ENCODE results near the gene ALLC.
"Not testable (repeated sequence)": the region's sequence is repeated elsewhere in the genome, so short reads cannot be mapped to it uniquely, and the experiment has no call there.

Gene ALLC

DNA sequence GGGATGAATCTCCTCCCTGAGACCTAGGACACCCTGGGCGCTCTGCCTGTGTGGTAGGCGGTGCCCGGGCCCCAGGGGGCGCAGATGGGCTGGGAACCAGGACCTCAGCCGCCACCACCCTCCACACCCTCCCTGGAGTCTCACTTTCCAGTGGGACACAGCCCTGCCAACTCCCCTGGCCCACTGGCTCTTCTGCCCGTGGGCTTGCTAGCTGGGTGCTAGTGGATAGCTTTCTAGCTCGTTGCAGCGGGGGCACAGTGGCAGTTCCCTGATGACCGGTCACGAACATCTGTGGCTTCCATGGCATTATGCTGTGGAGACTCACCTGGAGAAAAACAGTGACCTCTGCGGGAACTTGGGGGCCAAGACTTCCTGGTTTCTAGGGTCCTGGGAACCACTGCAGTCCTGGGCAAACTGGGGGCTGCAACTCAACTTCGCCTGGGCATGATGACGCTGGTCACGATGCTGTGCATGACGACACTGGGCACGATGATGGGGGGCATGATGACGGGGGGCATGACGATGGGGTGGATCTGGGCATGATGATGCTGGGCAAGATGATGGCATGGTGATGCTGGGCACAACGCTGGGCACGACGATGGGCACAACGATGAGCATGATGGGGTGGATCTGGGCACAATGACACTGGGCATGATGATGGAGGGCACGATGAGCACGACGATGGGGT, 31.0 kb upstream of the ALLC start:
- no peak for DNase-seq

DNA sequence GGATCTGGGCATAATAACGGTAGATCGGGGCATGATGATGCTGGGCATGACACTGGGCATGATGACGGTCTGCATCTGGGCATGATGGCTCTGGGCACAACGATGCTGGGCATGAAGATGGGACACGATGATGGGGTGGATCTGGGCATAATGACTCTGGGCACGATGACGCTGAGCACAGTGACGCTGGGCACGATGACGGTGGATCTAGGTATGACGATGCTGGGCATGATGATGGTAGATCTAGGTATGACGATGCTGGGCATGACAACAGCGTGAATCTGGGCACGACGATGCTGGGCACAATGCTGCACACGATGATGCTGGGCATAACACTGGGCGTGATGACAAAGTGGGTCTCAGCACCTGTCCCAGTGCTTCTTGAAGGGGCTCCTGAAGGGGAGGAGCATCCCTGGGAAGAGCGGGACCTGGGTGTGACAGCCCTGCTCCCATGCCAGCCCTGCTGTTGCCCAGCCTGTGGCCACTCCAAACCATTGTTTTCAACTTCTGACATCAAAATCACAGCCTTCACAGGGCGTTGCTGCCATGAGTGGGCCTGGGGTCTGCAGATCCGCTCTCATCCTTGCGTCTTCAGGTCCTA, 30.4 kb upstream of the ALLC start:
- DNase-seq: no peak

GRCh38 chr2:3628241-3628679, 29.7 kb upstream of the ALLC start:
- DNase-seq: no peak

GRCh38 chr2:3628800-3629199, 29.2 kb upstream of the ALLC start:
- no peak for DNase-seq

DNA sequence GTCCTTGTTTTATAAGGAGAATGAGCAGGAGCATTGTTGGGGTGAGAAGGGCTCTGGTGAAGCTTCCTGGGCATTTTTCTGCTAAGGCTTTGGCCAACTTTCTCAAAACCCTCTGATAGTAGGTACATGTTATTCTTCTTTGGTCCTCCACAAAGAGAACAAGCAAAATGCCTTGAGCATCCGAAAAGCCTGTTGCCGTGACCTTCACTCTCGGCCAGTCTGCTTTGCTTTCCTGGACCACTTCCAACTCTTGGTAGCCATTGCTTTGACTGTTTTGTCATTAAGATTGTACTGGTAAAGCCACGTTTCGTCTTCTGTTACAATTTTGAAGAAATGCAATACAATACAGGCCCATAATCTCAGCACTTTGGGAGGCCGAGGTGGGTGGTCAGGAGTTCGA, 27.4 kb upstream of the ALLC start:
- no peak for DNase-seq

DNA sequence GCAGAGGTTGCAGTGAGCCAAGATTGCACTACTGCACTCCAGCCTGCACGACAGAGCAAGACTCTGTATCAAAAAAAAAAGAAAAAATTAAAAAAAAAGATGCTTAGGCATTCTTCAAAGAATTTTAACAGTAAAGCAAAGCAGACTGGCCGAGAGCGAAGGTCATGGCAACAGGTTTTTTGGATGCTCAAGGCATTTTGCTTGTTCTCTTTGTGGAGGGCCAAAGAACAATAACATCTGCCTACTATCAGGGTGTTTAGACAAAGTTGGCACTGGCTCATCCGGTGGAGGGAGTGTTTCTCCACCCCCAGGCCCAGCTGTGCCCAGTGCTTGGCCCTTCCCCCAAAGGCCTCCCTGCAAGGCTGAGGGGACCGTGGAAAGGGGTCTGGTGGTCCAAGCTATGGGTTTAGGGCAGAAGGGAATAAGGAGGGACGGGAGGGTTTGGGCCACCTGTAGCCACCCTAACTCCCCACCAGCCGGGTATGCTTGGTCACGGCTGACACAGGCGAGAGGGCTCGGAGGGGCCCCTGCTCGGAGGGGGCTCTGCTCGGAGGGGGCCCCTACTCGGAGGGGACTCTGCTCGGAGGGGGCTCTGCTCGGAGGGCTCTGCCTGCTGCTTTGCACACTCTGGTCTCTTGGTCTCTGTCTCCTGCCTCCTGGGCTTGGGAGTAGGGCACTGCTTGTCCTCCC, 26.7 kb upstream of the ALLC start:
- DNase-seq: no peak

GRCh38 chr2:3631851-3632659, 25.9 kb upstream of the ALLC start:
- DNase-seq: no peak

DNA sequence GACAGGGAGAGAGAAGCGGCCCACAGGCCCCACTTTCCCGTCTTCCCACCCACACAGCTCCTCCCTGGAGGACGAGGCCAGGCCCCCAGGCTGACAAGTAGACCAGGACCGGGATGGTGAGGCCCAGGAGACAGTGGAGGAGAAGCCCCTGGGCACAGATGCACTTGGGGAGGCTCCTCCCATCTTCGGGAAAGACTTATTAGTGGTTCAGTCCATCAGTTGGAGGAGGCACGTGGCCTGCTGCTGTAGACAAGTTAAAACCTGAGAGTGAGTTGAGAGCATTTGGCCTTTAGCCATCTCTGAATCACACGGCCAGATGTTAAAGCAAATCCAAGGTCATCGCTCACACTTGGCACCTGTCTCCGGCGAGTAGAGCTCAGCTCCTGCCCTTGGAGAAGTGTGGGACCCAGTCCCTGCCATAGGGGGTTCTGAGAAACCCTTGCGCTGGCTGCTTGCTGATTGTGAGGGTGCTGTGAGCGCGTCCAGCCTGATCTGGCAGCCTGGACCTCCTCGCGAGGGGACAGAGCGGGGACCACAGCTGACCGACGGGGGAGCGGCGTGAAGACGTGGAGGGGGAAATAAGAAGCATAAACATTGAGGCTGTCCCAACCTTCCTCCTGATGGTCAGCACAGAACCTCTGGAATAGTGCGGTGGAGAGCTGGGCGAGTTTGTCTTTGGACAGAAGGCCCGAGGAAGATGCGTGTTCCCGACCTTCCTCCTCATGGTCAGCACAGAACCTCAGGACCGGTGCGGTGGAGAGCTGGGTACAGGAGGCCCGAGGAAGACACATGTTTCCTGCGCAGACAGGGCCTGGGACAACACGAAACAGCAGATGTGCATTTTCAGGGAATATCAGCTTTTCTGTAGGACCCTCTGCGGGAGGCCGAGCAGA, 24.7 kb upstream of the ALLC start:
- DNase-seq: no peak

GRCh38 chr2:3633982-3634595, 23.9 kb upstream of the ALLC start:
- no peak for DNase-seq

DNA sequence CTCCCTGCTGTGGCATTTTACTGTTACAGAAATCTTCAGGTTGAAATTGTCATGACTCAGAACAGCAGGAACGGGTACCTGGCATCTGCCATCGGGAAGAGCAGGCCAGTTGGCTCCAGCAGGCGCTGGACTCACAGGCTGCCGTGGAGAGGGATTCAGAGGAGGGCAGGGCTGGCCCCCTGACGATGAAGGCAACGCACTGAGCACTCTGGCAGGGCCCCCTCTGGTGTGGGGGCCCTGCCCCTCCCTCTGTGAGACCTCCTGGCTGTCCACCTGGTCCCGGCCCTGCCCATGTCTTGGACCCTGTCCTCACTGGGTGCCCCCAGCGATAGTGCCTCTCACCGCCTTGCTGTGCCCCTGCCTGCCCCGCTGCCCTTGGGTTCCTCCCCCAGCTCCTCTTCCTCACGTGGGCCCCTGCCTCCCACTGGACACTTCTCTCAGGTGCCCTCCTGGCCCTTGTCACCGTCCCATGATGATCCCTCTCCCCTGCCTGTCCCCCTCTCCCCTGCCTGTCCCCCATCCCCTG, 23.3 kb upstream of the ALLC start:
- no peak for DNase-seq

DNA sequence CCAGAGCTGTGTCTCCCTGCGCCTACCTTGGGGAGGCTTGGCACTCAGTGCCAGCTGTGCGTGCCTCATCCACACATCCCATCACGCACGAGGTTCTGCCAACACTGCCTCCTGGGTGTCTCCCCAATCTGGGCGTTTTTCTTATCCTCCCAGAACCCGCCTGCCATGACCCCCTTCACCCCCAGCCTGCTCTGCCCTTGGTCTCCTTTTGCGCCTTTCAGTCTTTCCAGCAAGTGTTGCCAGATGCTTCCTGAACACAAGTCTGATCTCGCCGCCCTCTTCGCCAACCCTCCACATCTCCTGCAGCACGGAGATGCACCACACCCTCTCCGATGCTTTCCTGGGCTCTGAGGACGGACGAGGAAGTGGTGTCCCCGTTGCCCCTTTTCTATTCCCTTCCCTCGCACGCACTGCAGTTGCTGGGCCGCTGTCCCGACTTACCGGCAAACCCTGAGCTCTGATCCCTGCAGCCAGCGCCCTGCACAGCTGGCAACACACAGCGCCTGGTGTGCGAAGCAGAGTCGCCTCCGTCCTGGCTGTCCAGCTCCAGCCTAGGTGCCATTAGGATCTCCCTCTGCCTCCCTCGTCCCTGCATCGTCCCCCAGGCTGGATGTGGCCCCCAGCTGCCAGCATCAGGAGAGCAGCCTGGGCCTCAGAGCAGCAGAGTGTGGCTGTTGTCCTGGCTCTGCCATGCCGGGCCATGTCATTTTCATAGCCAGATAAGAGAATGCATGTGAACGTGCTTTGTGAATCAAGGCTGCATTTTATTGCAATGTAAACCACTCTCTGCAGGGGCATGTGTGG, 22.6 kb upstream of the ALLC start:
- DNase-seq: no peak

GRCh38 chr2:3635975-3636327, 22.0 kb upstream of the ALLC start:
- DNase-seq: not testable (repeated sequence)

DNA sequence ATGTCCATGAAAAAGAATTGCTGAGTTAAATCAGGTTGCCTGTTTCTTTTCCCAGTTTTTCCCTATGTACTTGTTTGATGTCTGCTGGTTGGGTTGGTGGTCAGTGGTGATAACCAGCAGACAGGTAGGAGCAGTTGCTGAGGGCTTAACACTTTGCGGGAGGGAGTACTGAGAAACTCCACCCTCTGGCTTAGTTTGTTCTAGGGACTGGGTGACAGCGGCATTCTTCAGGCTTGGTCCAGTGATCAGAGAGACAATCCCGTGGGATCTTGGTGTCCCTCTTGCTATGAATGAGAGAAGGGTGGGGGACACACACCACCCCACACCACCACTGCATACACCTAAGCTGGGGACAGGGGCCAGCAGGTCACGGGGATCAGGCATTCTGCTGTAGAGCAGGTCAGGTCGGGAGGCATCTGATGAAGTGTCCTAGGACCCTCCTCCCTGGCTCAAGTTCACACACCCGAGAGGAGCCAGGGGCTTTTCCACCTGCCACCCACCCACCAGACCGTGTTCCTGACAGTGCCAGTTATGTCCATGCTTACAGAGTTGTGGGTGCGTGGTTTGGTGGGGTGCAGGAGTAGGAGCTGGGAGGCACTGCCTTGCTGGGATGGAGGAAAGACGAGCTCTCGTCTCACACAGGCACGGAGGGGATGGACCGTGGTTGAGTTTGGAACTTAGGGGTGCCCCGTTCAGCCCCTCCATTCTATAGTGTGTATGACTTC, 21.3 kb upstream of the ALLC start:
- DNase-seq: no peak

DNA sequence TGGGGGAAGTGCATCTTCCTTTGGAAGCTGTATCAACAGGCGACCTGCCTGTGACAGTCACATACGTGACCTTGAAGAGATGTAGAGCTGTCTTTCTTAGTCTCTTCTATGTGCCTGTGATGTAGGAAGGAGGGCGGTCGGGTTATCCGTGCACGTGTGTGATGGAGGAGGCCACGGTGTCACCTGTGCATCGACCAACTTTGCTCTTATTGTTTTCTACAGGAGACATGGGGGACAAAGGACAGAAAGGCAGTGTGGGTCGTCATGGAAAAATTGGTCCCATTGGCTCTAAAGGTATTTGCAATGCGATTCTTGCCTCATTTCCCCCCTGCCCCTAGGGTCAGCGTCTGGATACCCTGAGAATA, 20.7 kb upstream of the ALLC start:
- no peak for DNase-seq

DNA sequence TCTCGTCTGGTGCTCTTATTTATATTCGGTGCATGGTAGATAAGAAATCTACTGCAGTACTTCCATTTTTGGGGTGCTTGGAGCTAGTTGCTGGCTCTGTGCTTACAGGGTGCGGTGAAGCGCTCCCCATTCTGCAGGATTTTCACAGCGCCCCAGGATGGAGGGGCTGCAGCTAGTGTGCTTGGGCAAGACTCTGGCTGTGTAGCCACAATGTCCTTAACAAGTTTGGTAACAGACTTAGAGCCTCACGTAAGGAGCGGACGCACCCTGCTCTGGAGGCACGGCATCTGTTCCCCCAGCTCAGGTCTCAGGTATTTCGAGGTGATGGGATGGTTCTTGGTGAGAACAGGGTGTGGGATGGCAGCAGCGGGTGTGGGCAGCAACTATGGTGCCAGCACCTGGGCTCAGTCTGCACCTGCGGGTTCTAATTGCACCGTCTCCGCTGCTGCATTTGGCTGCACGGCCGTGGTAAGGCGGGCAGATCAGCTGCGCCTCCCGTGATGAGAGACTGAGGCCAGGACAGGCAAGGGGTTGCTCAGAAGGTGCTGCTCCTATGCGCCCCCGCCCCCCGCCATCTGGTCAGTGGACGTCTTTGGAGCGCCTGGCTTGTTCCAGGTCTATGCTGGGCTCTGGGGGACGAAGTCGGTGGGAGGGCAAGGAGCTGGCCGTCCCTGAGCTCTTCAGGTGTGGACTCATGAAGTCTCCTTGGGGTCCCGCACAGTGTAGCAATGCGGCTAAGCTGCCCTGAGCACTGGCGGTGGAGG, 20.1 kb upstream of the ALLC start:
- no peak for DNase-seq

DNA sequence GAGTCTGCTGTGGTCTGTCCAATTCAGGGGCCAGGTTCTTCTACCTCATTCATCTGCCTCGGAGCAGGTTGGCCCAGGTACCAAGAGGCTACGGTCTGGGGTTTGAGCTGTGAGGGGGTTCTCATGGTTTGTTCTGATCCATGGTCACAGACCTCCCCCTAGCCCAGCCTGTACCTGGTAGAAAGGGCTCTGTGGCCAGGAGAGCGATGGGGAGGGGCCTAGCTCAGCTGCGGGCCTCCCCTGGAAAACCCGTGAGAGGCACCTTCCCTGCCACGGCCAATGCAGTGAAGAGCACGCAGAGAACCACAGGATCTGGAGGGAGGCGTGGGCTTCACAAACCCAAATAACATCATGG, 19.6 kb upstream of the ALLC start:
- DNase-seq: no peak

GRCh38 chr2:3639015-3639630, 18.9 kb upstream of the ALLC start:
- no peak for DNase-seq

- no peak for DNase-seq
Measured at GRCh38 chr2:3639653-3640052, 18.3 kb upstream of the ALLC start.

DNA sequence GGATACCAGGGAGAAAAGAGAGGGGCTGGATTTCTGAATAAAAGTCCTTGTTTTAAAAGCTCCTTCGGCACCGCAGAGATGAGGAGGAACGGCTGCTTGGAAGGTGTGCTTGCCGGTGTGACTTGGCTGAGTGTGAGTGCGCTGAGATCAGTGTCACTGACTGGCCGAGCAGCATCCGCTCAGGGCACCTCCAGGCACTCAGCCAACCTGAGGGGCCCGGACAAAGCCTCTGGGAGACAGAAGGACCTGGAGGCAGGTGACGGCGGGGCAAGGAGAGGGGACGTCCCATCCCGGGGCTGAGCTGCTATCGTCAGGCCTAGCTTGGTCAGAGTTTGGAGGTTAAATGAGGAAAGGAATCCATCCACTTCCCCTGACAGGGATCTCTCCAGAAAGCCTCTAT, 16.8 kb upstream of the ALLC start:
- no peak for DNase-seq

Measured in MV-4-11 (cell line).